HEK293 (cell line): ENCODE results near the gene MACC1.

Experiments used
- CTCF ChIA-PET: fragments of 350-600 bp; formaldehyde crosslinking; extraction: SDS; loops from one replicate; lab custom pipeline; 2021; ENCODE audit warnings: antibody characterized with exemption; lab: Yijun Ruan, JAX
- POLR2A ChIA-PET: fragments of 300-600 bp; formaldehyde crosslinking; extraction: SDS; loops from one replicate; lab custom pipeline; 2020; ENCODE audit warnings: antibody characterized with exemption, inconsistent platforms; lab: Yijun Ruan, JAX
- H3K27ac ChIP-seq: fragments of 200-500 bp; sonication (Bioruptor generic); 2 replicates; pipeline ENCODE4 v1.5.1; 2014; ENCODE audit warnings: low read depth, low read length, control low read depth, inconsistent platforms; ENCODE audit errors: extremely low read depth
- H3K36me3 ChIP-seq, 2 experiments: fragments of 200-500 bp in 1 of 2; sonication (Bioruptor generic) in 1 of 2; 1 replicate in 1 of 2; 2 replicates in 1 of 2; pipeline ENCODE4 v1.5.1; 2014 to 2017; ENCODE audit warnings: inconsistent platforms in 2 of 2, low read length in 2 of 2; ENCODE audit not compliant: control insufficient read depth in 2 of 2, insufficient read depth in 1 of 2
- H3K4me1 ChIP-seq: fragments of 200-500 bp; sonication (Bioruptor generic); 2 replicates; pipeline ENCODE4 v1.5.1; 2014; ENCODE audit warnings: mild to moderate bottlenecking, low read length, inconsistent platforms; ENCODE audit not compliant: control insufficient read depth, insufficient read depth
- H3K4me3 ChIP-seq: 2 replicates; pipeline ENCODE4 v1.5.1; 2011; ENCODE audit warnings: low read depth, mild to moderate bottlenecking, control low read depth, low read length, moderate library complexity
- H3K9me3 ChIP-seq: fragments of 200-500 bp; sonication (Bioruptor generic); 2 replicates; pipeline ENCODE4 v1.5.1; 2014; ENCODE audit warnings: low read depth, low read length, inconsistent platforms; ENCODE audit not compliant: control insufficient read depth, insufficient read depth
- GFI1B ChIP-seq: fragments of 450-650 bp; formaldehyde crosslinking; IDR thresholded peaks from 2 replicates; pipeline ENCODE4 v1.5.1; 2016; ENCODE audit warnings: missing biosample characterization, missing genetic modification characterization
- HOXC10 ChIP-seq: sonication (generic); formaldehyde crosslinking; IDR thresholded peaks from 2 replicates; pipeline ENCODE4 v1.8.1; 2023; ENCODE audit warnings: mild to moderate bottlenecking, missing genetic modification reagents
- KLF9 ChIP-seq: fragments of 450-650 bp; formaldehyde crosslinking; IDR thresholded peaks from 2 replicates; pipeline ENCODE4 v1.5.1; 2016; ENCODE audit warnings: missing biosample characterization, missing genetic modification characterization, low read depth
- MYNN ChIP-seq: fragments of 450-650 bp; formaldehyde crosslinking; IDR thresholded peaks from 2 replicates; pipeline ENCODE4 v1.5.1; 2016; ENCODE audit warnings: missing biosample characterization, missing genetic modification characterization, borderline replicate concordance
- MZF1 ChIP-seq: fragments of 450-650 bp; formaldehyde crosslinking; IDR thresholded peaks from 2 replicates; pipeline ENCODE4 v1.5.1; 2017; ENCODE audit warnings: missing biosample characterization, missing genetic modification characterization, borderline replicate concordance
- REPIN1 ChIP-seq: fragments of 450-650 bp; formaldehyde crosslinking; IDR thresholded peaks from 2 replicates; pipeline ENCODE4 v1.5.1; 2017; ENCODE audit warnings: missing biosample characterization, missing genetic modification characterization, low read depth
- SCRT2 ChIP-seq: fragments of 450-650 bp; formaldehyde crosslinking; IDR thresholded peaks from 2 replicates; pipeline ENCODE4 v1.5.1; 2016; ENCODE audit warnings: missing biosample characterization, missing genetic modification characterization
- TRIM28 ChIP-seq: IDR thresholded peaks from 2 replicates; pipeline ENCODE4 v1.6.1; 2011; ENCODE audit warnings: low read length, control low read depth, borderline replicate concordance
- ZFP69B ChIP-seq: fragments of 450-650 bp; formaldehyde crosslinking; IDR thresholded peaks from 2 replicates; pipeline ENCODE4 v1.5.1; 2016; ENCODE audit warnings: missing biosample characterization, missing genetic modification characterization
- ZNF10 ChIP-seq: fragments of 450-650 bp; formaldehyde crosslinking; IDR thresholded peaks from 2 replicates; pipeline ENCODE4 v1.5.1; 2017; ENCODE audit warnings: missing biosample characterization, missing genetic modification characterization
- ZNF19 ChIP-seq: fragments of 450-650 bp; formaldehyde crosslinking; IDR thresholded peaks from 2 replicates; pipeline ENCODE4; 2016; ENCODE audit warnings: missing biosample characterization, missing genetic modification characterization, low read depth
- ZNF23 ChIP-seq: fragments of 450-650 bp; formaldehyde crosslinking; IDR thresholded peaks from 2 replicates; pipeline ENCODE4 v1.5.1; 2016; ENCODE audit warnings: missing biosample characterization, missing genetic modification characterization, borderline replicate concordance
- ZNF266 ChIP-seq: fragments of 450-650 bp; formaldehyde crosslinking; IDR thresholded peaks from 2 replicates; pipeline ENCODE4 v1.5.1; 2016; ENCODE audit warnings: missing biosample characterization, missing genetic modification characterization, low read depth
- ZNF48 ChIP-seq: fragments of 450-650 bp; formaldehyde crosslinking; IDR thresholded peaks from 2 replicates; pipeline ENCODE4 v1.5.1; 2016; ENCODE audit warnings: missing biosample characterization, missing genetic modification characterization
- ZNF544 ChIP-seq: fragments of 450-650 bp; formaldehyde crosslinking; IDR thresholded peaks from 2 replicates; pipeline ENCODE4 v1.5.0; 2017; ENCODE audit warnings: missing biosample characterization, missing genetic modification characterization
- ZNF549 ChIP-seq: fragments of 450-650 bp; IDR thresholded peaks from 2 replicates; pipeline ENCODE4 v1.5.1; 2018; ENCODE audit warnings: missing biosample characterization, missing genetic modification characterization, mild to moderate bottlenecking, inconsistent platforms, moderate library complexity
- ZNF707 ChIP-seq: fragments of 450-650 bp; formaldehyde crosslinking; IDR thresholded peaks from 2 replicates; pipeline ENCODE4 v1.5.1; 2016; ENCODE audit warnings: missing biosample characterization, missing genetic modification characterization
- ZNF747 ChIP-seq: fragments of 450-650 bp; formaldehyde crosslinking; IDR thresholded peaks from 2 replicates; pipeline ENCODE4 v1.5.1; 2016; ENCODE audit warnings: missing biosample characterization, missing genetic modification characterization
- ZNF837 ChIP-seq: fragments of 450-650 bp; formaldehyde crosslinking; IDR thresholded peaks from 2 replicates; pipeline ENCODE4 v1.5.1; 2016; ENCODE audit warnings: missing biosample characterization, missing genetic modification characterization
- TF ChIP-seq, protein P1 (sequence below): fragments of 450-650 bp; formaldehyde crosslinking; IDR thresholded peaks from 2 replicates; pipeline ENCODE4 v1.5.1; 2017; ENCODE audit warnings: missing biosample characterization, mild to moderate bottlenecking, missing genetic modification characterization, moderate library complexity
- TF ChIP-seq, protein P2 (sequence below): fragments of 450-650 bp; formaldehyde crosslinking; IDR thresholded peaks from 2 replicates; pipeline ENCODE4 v1.5.1; 2016; ENCODE audit warnings: missing biosample characterization, missing genetic modification characterization
- TF ChIP-seq, protein P3 (sequence below): fragments of 450-650 bp; formaldehyde crosslinking; optimal IDR thresholded peaks from 2 replicates; pipeline ENCODE3; 2016; ENCODE audit warnings: missing biosample characterization, mild to moderate bottlenecking, missing genetic modification characterization
- TF ChIP-seq, protein P4 (sequence below): fragments of 450-650 bp; formaldehyde crosslinking; IDR thresholded peaks from 2 replicates; pipeline ENCODE4 v1.5.1; 2016; ENCODE audit warnings: missing biosample characterization, missing genetic modification characterization

Gene MACC1

DNA sequence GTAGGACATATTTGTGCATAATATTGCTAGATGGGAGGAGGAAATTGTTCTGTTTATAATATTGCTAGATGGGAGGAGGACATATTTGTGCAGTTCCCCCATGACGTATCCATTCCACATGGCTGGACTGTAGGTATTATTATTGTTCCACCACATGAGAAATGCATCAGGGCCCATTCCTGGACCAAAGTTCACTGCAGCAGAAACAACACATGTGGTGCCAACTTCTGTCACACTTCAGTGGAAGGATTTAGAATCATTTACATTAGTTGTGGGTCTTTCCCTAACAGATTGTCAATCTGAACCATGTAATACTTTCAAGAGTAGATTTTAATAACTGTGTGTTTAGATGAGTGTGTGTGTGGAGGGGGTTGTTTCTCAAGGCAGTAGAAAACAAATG, 32.7 kb upstream of the MACC1 start:
- ChIA-PET CTCF (no interaction called here), POLR2A (no interaction called here)
- H3K36me3 ChIP-seq = no peaks in the 10 kb centered on the region
- no peaks in the 10 kb centered on the region for H3K4me1 ChIP-seq
- no peak overlapping the region for H3K4me3 ChIP-seq
- 0 out of 2 replicates have a peak, but pooled peaks have one; percentile 17 for TF ChIP-seq GFI1B (tag by site-specific recombination)
- TF ChIP-seq ZNF544 = no peak
- TF ChIP-seq, protein P1, sequence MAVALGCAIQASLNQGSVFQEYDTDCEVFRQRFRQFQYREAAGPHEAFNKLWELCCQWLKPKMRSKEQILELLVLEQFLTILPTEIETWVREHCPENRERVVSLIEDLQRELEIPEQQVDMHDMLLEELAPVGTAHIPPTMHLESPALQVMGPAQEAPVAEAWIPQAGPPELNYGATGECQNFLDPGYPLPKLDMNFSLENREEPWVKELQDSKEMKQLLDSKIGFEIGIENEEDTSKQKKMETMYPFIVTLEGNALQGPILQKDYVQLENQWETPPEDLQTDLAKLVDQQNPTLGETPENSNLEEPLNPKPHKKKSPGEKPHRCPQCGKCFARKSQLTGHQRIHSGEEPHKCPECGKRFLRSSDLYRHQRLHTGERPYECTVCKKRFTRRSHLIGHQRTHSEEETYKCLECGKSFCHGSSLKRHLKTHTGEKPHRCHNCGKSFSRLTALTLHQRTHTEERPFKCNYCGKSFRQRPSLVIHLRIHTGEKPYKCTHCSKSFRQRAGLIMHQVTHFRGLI (tag by site-specific recombination) = no peak
- TF ChIP-seq MZF1 (tag by site-specific recombination) = no peak
- TF ChIP-seq, protein P2, sequence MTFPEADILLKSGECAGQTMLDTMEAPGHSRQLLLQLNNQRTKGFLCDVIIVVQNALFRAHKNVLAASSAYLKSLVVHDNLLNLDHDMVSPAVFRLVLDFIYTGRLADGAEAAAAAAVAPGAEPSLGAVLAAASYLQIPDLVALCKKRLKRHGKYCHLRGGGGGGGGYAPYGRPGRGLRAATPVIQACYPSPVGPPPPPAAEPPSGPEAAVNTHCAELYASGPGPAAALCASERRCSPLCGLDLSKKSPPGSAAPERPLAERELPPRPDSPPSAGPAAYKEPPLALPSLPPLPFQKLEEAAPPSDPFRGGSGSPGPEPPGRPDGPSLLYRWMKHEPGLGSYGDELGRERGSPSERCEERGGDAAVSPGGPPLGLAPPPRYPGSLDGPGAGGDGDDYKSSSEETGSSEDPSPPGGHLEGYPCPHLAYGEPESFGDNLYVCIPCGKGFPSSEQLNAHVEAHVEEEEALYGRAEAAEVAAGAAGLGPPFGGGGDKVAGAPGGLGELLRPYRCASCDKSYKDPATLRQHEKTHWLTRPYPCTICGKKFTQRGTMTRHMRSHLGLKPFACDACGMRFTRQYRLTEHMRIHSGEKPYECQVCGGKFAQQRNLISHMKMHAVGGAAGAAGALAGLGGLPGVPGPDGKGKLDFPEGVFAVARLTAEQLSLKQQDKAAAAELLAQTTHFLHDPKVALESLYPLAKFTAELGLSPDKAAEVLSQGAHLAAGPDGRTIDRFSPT (tag by site-specific recombination) = no peak
- TF ChIP-seq REPIN1 (tag by site-specific recombination) = no peak
- H3K9me3 ChIP-seq = no peaks in the 10 kb centered on the region
- no peak overlapping the region for H3K27ac ChIP-seq

DNA sequence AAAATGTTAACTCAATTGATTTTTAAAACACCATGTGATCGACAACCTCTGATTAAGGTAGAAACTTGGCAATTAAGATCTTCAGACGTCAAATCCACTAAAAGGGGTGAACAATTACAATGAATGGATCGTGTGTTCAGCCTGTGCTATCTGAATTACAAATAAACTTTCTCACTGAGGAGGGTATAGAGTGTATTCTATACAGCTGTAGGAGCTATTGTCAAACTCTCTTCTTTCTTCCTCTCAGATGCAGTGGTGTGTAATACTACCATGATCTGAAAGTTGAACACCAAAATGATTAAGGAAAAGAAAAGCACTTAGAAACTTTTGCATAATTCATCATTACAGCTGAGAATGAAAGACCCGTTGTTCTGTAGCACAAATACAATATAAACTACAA, 32.2 kb upstream of the MACC1 start:
- CTCF ChIA-PET = no interaction called here
- TF ChIP-seq HOXC10 (CRISPR knock-in tag) = no peak
- TF ChIP-seq ZNF549 (tag by site-specific recombination) = no peak
- TF ChIP-seq ZNF266 (tag by site-specific recombination) = no peak
- no peak for TF ChIP-seq ZNF23
- POLR2A ChIA-PET = no interaction called here
- Histone ChIP-seq H3K4me3 (no peak overlapping the region), H3K9me3 (no peaks in the 10 kb centered on the region), H3K27ac (no peak overlapping the region), H3K4me1 (no peaks in the 10 kb centered on the region), H3K36me3 (no peaks in the 10 kb centered on the region)

DNA sequence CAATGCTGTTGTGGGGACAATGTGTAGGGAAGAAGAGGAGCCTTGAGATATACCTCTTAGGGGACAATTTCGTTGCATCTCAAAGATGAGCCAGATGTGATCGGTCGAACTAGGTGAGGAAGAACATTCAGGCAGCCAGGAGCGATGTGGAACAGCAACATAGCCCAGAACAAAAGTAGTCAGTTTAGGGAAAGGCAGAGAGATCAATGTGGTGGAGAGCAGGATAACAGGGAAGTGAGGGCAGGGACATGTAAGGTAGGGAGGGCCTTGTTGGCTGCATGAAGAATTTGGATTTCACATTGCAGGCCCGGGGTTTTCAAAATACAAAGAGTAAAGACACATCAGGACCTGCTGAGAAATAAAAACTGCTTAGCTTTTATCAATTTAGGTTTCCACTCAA, 29.1 kb upstream of the MACC1 start:
- POLR2A ChIA-PET = no interaction called here
- CTCF ChIA-PET = no interaction called here
- H3K36me3 ChIP-seq = no peaks in the 10 kb centered on the region
- H3K27ac ChIP-seq = no peak overlapping the region
- no peak overlapping the region for H3K4me3 ChIP-seq
- no peaks in the 10 kb centered on the region for H3K9me3 ChIP-seq
- peaks cover under 1% of the 10 kb centered on the region; the same call in 1 of the 2 replicates for H3K4me1 ChIP-seq
- TF ChIP-seq ZNF10 (tag by site-specific recombination) (no peak), MZF1 (tag by site-specific recombination) (no peak), TRIM28 (no peak), ZNF707 (no peak), ZNF747 (tag by site-specific recombination) (no peak), GFI1B (tag by site-specific recombination) (no peak), ZNF837 (tag by site-specific recombination) (no peak), MYNN (tag by site-specific recombination) (no peak), KLF9 (tag by site-specific recombination) (no peak), ZNF19 (no peak), SCRT2 (tag by site-specific recombination) (no peak), HOXC10 (CRISPR knock-in tag) (no peak), ZNF48 (no peak), ZFP69B (tag by site-specific recombination) (no peak)
- TF ChIP-seq, protein P3, sequence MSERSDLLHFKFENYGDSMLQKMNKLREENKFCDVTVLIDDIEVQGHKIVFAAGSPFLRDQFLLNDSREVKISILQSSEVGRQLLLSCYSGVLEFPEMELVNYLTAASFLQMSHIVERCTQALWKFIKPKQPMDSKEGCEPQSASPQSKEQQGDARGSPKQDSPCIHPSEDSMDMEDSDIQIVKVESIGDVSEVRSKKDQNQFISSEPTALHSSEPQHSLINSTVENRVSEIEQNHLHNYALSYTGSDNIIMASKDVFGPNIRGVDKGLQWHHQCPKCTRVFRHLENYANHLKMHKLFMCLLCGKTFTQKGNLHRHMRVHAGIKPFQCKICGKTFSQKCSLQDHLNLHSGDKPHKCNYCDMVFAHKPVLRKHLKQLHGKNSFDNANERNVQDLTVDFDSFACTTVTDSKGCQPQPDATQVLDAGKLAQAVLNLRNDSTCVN = no peak
- TF ChIP-seq, protein P4, sequence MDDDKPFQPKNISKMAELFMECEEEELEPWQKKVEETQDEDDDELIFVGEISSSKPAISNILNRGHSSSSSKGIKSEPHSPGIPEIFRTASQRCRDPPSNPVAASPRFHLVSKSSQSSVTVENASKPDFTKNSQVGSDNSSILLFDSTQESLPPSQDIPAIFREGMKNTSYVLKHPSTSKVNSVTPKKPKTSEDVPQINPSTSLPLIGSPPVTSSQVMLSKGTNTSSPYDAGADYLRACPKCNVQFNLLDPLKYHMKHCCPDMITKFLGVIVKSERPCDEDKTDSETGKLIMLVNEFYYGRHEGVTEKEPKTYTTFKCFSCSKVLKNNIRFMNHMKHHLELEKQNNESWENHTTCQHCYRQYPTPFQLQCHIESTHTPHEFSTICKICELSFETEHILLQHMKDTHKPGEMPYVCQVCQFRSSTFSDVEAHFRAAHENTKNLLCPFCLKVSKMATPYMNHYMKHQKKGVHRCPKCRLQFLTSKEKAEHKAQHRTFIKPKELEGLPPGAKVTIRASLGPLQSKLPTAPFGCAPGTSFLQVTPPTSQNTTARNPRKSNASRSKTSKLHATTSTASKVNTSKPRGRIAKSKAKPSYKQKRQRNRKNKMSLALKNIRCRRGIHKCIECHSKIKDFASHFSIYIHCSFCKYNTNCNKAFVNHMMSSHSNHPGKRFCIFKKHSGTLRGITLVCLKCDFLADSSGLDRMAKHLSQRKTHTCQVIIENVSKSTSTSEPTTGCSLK (tag by site-specific recombination) = no peak
